Tibial nerve (tissue), 4 donors: ENCODE data around the gene SLC2A9. TPM values are rescaled to one million over a fixed set of nuclear protein-coding genes. Genes with fewer than 3 reads are reported as not detected.

Experiments
- DNase-seq, 2 donors: peaks; one replicate each; pipeline ENCODE4 v3.0.0-alpha.2; 2019; ENCODE audit warnings: low spot score in 2 of 2
- H3K27ac ChIP-seq, 4 donors: fragments of 200-600 bp; sonication (generic) in 3 of 4; one replicate each; pipeline ENCODE4 v1.5.1; 2017 to 2019; ENCODE audit warnings: mild to moderate bottlenecking in 1 of 4
- H3K27me3 ChIP-seq, 2 donors: fragments of 200-600 bp; sonication (generic) in 1 of 2; one replicate each; pipeline versions ENCODE4 v1.5.1 to v1.6.0; 2017 to 2019
- H3K36me3 ChIP-seq, 3 donors: fragments of 200-600 bp; sonication (generic); one replicate each; pipeline ENCODE4 v1.5.1; 2018 to 2019
- H3K4me1 ChIP-seq, 4 donors: fragments of 200-600 bp; sonication (generic) in 3 of 4; one replicate each; pipeline ENCODE4 v1.5.1; 2017 to 2019
- H3K4me3 ChIP-seq, 4 donors: fragments of 200-600 bp; sonication (generic) in 3 of 4; one replicate each; pipeline ENCODE4 v1.5.1; 2017 to 2019; ENCODE audit warnings: mild to moderate bottlenecking in 1 of 4, moderate library complexity in 1 of 4
- H3K9me3 ChIP-seq, 4 donors: fragments of 200-600 bp; sonication (generic) in 3 of 4; one replicate each; pipeline ENCODE4 v1.5.1; 2017 to 2019
- EP300 ChIP-seq, 2 donors: sonication (generic); formaldehyde crosslinking; IDR thresholded peaks; one replicate each; pipeline ENCODE4 v1.6.1; 2017; ENCODE audit warnings: antibody characterized with exemption in 2 of 2, mild to moderate bottlenecking in 1 of 2
- POLR2A ChIP-seq, 2 donors: fragments of 450-650 bp; IDR thresholded peaks; one replicate each; pipeline ENCODE4 v1.6.1; 2017; ENCODE audit warnings: antibody characterized with exemption in 2 of 2, mild to moderate bottlenecking in 2 of 2, moderate library complexity in 2 of 2
- WGBS, 2 donors: methylation state at CpG; one replicate each; pipeline ENCODE4 v1.1.5; 2018; 5-methylcytosine and 5-hydroxymethylcytosine counted together
- total RNA-seq, 4 donors: library from RNA; depleted of rRNA; stranded (reverse); fragments of >200 nt; gene quantifications; one replicate each; pipeline ENCODE4 v1.1.0, GENCODE V29; 2016
- TF ChIP-seq, protein P1 (sequence below), 5 experiments: fragments of 200-600 bp in 3 of 5; fragments of 450-650 bp in 2 of 5; sonication (generic) in 3 of 5; IDR thresholded peaks; one replicate each; pipeline ENCODE4 v1.5.1; 2016 to 2019; ENCODE audit warnings: antibody characterized with exemption in 5 of 5, mild to moderate bottlenecking in 3 of 5, moderate library complexity in 2 of 5

SLC2A9 gene
- total RNA-seq, 4 donors from 2014 or later: 2.7 to 10.7 (median 6.0) TPM

DNA sequence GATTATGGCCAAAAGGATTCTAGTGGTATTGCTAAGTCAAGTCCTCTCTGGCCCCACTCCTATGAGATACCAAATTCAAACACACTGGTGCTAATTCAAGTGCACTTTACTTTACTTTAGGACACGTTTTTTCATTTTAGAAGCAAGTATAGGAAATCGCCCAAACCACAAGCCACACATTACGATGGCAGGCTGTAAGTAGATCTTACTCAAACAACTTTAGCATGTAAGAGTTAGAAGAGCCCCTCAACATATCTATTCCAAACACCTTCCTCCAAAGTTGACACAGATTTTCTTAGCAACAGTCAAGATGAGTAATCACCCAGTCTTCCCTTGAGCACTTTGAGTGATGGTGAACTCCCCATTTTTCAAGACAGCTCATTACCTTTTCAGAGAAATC lies 196.2 kb downstream of the SLC2A9 start:
- H3K27ac ChIP-seq: no peak overlapping the region
- H3K9me3 ChIP-seq: no peaks in the 10 kb centered on the region
- no peaks in the 10 kb centered on the region for H3K27me3 ChIP-seq
- 79 to 80% methylated on average over 3 of the region's 3 CpGs for WGBS, 2 donors
- H3K4me3 ChIP-seq: no peak overlapping the region
- no peaks in the 10 kb centered on the region for H3K36me3 ChIP-seq
- TF ChIP-seq EP300 (IDR thresholded peaks at IDR 0.05) (no peak), POLR2A (IDR thresholded peaks at IDR 0.05) (no peak)
- TF ChIP-seq, protein P1, sequence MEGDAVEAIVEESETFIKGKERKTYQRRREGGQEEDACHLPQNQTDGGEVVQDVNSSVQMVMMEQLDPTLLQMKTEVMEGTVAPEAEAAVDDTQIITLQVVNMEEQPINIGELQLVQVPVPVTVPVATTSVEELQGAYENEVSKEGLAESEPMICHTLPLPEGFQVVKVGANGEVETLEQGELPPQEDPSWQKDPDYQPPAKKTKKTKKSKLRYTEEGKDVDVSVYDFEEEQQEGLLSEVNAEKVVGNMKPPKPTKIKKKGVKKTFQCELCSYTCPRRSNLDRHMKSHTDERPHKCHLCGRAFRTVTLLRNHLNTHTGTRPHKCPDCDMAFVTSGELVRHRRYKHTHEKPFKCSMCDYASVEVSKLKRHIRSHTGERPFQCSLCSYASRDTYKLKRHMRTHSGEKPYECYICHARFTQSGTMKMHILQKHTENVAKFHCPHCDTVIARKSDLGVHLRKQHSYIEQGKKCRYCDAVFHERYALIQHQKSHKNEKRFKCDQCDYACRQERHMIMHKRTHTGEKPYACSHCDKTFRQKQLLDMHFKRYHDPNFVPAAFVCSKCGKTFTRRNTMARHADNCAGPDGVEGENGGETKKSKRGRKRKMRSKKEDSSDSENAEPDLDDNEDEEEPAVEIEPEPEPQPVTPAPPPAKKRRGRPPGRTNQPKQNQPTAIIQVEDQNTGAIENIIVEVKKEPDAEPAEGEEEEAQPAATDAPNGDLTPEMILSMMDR (IDR thresholded peaks at IDR 0.05): no peak
- no peak for DNase-seq
- H3K4me1 ChIP-seq: no peaks in the 10 kb centered on the region

GRCh38 chr4:9820343-9820742 lies 201.0 kb downstream of the SLC2A9 start:
- H3K4me1 ChIP-seq: no peaks in the 10 kb centered on the region
- no peaks in the 10 kb centered on the region for H3K27me3 ChIP-seq
- no peak overlapping the region for H3K4me3 ChIP-seq
- TF ChIP-seq EP300 (IDR thresholded peaks at IDR 0.05) (no peak), POLR2A (IDR thresholded peaks at IDR 0.05) (no peak)
- TF ChIP-seq, protein P1 (IDR thresholded peaks at IDR 0.05): no peak
- no peak for DNase-seq
- WGBS, 2 donors: 74 to 81% methylated on average over 5 of the region's 5 CpGs
- peaks cover 0 to 8% (median 0%) of the 10 kb centered on the region in 4 donors for H3K9me3 ChIP-seq
- H3K27ac ChIP-seq: no peak overlapping the region
- H3K36me3 ChIP-seq: no peaks in the 10 kb centered on the region

DNA sequence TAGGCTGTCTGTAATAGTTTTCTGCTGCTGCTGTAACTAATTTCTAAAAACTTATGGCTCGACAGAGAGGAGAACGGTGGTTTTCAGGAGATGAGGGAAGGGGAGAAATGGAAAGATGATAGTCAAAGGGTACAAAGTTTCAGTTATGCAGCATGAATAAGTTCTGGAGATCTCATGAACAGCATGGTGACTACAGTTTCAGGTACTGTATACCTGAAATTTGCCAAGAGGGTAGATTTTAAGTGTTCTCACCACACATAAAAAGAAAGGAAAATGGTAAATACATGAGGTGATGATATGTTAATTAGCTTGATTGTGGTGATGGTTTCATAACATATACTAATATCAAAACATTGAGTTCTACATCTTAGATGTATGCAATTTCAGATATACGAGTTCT lies 205.0 kb downstream of the SLC2A9 start:
- no peak overlapping the region for H3K27ac ChIP-seq
- no peak for TF ChIP-seq POLR2A (IDR thresholded peaks at IDR 0.05)
- TF ChIP-seq EP300 (IDR thresholded peaks at IDR 0.05): no peak
- TF ChIP-seq, protein P1 (IDR thresholded peaks at IDR 0.05): no peak
- DNase-seq: no peak
- no peak overlapping the region for H3K4me3 ChIP-seq
- no peaks in the 10 kb centered on the region for H3K27me3 ChIP-seq
- peaks cover 0 to 8% (median 0%) of the 10 kb centered on the region in 4 donors for H3K9me3 ChIP-seq
- no peaks in the 10 kb centered on the region for H3K4me1 ChIP-seq
- 92 to 94% methylated on average over 3 of the region's 3 CpGs for WGBS, 2 donors
- no peaks in the 10 kb centered on the region for H3K36me3 ChIP-seq

DNA sequence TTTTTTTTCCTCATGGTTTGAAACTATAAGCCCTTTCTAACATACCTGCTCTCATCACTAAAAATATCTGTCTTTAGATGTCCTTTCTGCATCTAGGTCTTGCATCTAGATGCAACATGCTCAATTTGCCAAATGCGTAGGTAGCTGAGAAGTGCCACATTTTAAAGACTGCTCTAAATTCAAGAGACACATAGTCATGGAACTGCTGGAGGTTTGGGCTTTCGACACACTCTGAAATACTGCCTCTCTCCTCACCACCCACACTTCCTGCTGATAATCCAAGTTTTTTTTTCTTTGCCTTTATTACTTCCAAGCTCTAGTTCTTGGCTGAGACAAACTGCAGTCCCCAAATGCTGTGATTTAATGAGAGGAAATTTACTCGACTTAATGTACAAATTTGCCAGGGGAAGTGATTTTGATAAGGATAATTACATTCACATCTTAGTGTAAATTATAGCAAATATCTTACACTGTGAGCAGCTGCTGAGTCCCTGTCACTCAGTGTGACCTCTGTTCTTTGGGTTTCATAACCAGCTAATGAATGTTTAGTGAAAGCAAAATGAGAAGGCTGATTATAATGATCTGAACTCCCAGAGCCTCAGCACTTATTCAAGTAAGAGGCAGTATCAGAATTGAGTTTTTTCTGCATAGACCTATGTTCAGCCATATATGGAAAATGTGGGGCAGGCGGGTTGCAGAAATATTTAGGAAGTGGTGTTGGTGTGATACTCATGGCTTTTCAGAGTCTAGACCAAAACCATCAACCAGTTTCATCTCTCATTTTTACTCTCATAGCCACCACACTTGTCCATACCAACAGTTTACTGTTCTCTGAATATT lies 208.6 kb downstream of the SLC2A9 start:
- Histone ChIP-seq H3K4me3 (no peak overlapping the region), H3K9me3 (no peaks in the 10 kb centered on the region), H3K27me3 (no peaks in the 10 kb centered on the region), H3K27ac (no peak overlapping the region), H3K4me1 (no peaks in the 10 kb centered on the region), H3K36me3 (no peaks in the 10 kb centered on the region)
- 41 to 47% methylated on average over 4 of the region's 4 CpGs for WGBS, 2 donors
- TF ChIP-seq, protein P1 (IDR thresholded peaks at IDR 0.05): no peak
- TF ChIP-seq POLR2A (IDR thresholded peaks at IDR 0.05): no peak
- TF ChIP-seq EP300 (IDR thresholded peaks at IDR 0.05): no peak
- DNase-seq: no peak

DNA sequence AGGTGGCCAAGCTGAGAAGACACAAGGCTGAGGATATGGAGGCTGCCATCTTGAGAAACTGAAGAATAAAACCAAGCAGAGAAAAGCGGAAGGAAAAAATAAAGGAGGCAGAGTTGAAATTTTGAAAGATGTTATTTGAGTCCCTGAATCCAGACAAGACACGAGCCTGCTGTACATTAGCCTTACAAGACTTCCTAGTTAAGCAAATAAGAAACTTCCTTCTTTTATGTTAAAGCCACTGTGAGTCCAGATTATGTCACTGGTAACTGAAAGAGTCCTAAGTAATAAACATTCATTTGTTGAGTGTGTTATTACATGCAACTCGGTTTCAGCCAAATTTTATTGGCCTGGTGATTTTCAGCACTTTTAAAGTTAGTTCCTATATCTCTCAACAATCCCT lies 209.5 kb downstream of the SLC2A9 start:
- H3K4me1 ChIP-seq: no peaks in the 10 kb centered on the region
- TF ChIP-seq EP300 (IDR thresholded peaks at IDR 0.05) (no peak), POLR2A (IDR thresholded peaks at IDR 0.05) (no peak)
- TF ChIP-seq, protein P1 (IDR thresholded peaks at IDR 0.05): no peak
- 72 to 76% methylated on average over 3 of the region's 3 CpGs for WGBS, 2 donors

More for the DNA sequence above, 209.5 kb downstream of the SLC2A9 start:
- H3K27me3 ChIP-seq: no peaks in the 10 kb centered on the region
- no peaks in the 10 kb centered on the region for H3K9me3 ChIP-seq
- no peaks in the 10 kb centered on the region for H3K36me3 ChIP-seq
- H3K27ac ChIP-seq: no peak overlapping the region
- no peak overlapping the region for H3K4me3 ChIP-seq
- no peak for DNase-seq
